DOHH2 (cell line): Measurements from ENCODE around the gene KANK3.

Experiments used
- H3F3A ChIP-seq: fragments of 200-600 bp; sonication (generic), shearing (Covaris generic); 2 replicates; pipeline ENCODE4 v1.6.0; 2016; ENCODE audit warnings: antibody characterized with exemption, mild to moderate bottlenecking; ENCODE audit not compliant: control insufficient read depth, insufficient read depth
- H3K27ac ChIP-seq: fragments of 200-600 bp; sonication (generic); 2 replicates; pipeline ENCODE4 v1.5.1; 2014; ENCODE audit warnings: low read depth, mild to moderate bottlenecking, low read length, moderate library complexity
- H3K27me3 ChIP-seq: fragments of 200-600 bp; sonication (generic); 2 replicates; pipeline ENCODE4 v1.6.1; 2014; ENCODE audit warnings: mild to moderate bottlenecking, low read length, mixed read lengths; ENCODE audit not compliant: control insufficient read depth
- H3K36me3 ChIP-seq: fragments of 200-600 bp; sonication (generic); 2 replicates; pipeline ENCODE4 v1.6.1; 2014; ENCODE audit warnings: mild to moderate bottlenecking, low read length, moderate library complexity, mixed read lengths; ENCODE audit not compliant: control insufficient read depth
- H3K4me1 ChIP-seq: fragments of 200-600 bp; sonication (generic); 2 replicates; pipeline ENCODE4 v1.6.1; 2014; ENCODE audit warnings: mild to moderate bottlenecking, low read length, mixed read lengths; ENCODE audit not compliant: control insufficient read depth
- H3K4me2 ChIP-seq: fragments of 200-600 bp; sonication (generic); 2 replicates; pipeline ENCODE4 v1.6.0; 2014; ENCODE audit warnings: mild to moderate bottlenecking, low read length, moderate library complexity
- H3K4me3 ChIP-seq: fragments of 200-600 bp; sonication (generic); 2 replicates; pipeline ENCODE4 v1.5.1; 2014; ENCODE audit warnings: mild to moderate bottlenecking, low read length, mixed read lengths
- H3K79me2 ChIP-seq: fragments of 200-600 bp; sonication (generic); 2 replicates; pipeline ENCODE4 v1.6.1; 2014; ENCODE audit warnings: mild to moderate bottlenecking, low read length, mixed read lengths; ENCODE audit not compliant: control insufficient read depth
- H3K9me2 ChIP-seq: fragments of 200-600 bp; sonication (generic); replicated peaks from 2 replicates; pipeline ENCODE4 v1.6.1; 2014; ENCODE audit warnings: mild to moderate bottlenecking, low read length, mixed read lengths; ENCODE audit not compliant: control insufficient read depth
- H3K9me3 ChIP-seq: fragments of 200-600 bp; sonication (generic); 2 replicates; pipeline ENCODE4 v1.6.1; 2014; ENCODE audit warnings: antibody characterized with exemption, low read length, mixed read lengths; ENCODE audit not compliant: control insufficient read depth, insufficient read depth
- H4K20me1 ChIP-seq: fragments of 200-600 bp; sonication (generic); 2 replicates; pipeline ENCODE4 v1.6.0; 2014; ENCODE audit warnings: low read depth, mild to moderate bottlenecking, antibody characterized with exemption, low read length, moderate library complexity; ENCODE audit not compliant: control insufficient read depth, insufficient read depth
- EZH2phosphoT487 ChIP-seq: fragments of 200-600 bp; sonication (generic); IDR thresholded peaks from 2 replicates; pipeline ENCODE4 v1.6.1; 2017; ENCODE audit warnings: borderline replicate concordance, mild to moderate bottlenecking, antibody characterized with exemption, low read length, moderate library complexity, mixed read lengths
- TF ChIP-seq, protein P1 (sequence below): fragments of 200-600 bp; sonication (generic); IDR thresholded peaks from one replicate; pipeline ENCODE4 v1.5.1; 2014; ENCODE audit warnings: antibody characterized with exemption, mild to moderate bottlenecking, low read depth, low read length; ENCODE audit not compliant: poor library complexity, severe bottlenecking

The KANK3 gene

DNA sequence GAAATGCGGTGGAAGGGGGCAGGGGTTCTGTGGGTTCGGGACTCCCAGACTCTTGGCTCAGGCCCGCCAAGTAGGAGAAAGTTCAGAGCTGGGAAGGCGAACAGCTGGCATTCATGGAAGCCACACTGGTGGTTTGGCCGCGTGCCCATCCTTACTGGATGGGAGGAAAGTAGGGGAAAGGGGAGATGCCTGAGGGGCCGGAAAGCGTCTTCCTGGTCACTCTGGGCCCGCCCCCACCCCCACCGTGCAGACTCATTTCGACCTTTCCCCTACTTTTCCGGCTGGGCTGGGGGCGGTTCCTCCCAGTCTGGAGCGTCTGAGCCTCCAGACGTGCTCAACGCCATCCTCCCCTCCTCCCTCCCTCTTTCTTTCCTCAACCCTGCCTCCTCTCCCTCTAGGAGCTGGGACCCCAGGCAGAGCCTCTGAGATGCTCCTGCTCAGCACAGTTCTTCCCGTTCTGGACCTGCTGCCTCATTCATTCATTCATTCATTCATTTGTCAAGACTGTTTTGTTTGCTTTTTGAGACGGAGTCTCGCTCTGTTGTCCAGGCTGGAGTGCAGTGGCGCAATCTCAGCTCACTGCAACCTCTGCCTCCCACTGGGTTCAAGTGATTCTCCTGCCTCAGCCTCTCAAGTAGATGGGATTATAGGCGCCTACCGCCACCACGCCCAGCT is 24.4 kb upstream of the KANK3 start:
- no peaks in the 10 kb centered on the region for H3K9me2 ChIP-seq
- no peak overlapping the region for H3K4me3 ChIP-seq
- H3K27me3 ChIP-seq = peaks cover 17% of the 10 kb centered on the region
- H3K4me2 ChIP-seq = no peak overlapping the region
- H3K27ac ChIP-seq = no peak overlapping the region
- no peaks in the 10 kb centered on the region for H3K4me1 ChIP-seq
- H3K79me2 ChIP-seq = no peaks in the 10 kb centered on the region
- H3F3A ChIP-seq = no peaks in the 10 kb centered on the region
- no peaks in the 10 kb centered on the region for H3K36me3 ChIP-seq
- H4K20me1 ChIP-seq = no peaks in the 10 kb centered on the region
- TF ChIP-seq EZH2phosphoT487 = no peak
- TF ChIP-seq, protein P1, sequence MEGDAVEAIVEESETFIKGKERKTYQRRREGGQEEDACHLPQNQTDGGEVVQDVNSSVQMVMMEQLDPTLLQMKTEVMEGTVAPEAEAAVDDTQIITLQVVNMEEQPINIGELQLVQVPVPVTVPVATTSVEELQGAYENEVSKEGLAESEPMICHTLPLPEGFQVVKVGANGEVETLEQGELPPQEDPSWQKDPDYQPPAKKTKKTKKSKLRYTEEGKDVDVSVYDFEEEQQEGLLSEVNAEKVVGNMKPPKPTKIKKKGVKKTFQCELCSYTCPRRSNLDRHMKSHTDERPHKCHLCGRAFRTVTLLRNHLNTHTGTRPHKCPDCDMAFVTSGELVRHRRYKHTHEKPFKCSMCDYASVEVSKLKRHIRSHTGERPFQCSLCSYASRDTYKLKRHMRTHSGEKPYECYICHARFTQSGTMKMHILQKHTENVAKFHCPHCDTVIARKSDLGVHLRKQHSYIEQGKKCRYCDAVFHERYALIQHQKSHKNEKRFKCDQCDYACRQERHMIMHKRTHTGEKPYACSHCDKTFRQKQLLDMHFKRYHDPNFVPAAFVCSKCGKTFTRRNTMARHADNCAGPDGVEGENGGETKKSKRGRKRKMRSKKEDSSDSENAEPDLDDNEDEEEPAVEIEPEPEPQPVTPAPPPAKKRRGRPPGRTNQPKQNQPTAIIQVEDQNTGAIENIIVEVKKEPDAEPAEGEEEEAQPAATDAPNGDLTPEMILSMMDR = no peak
- H3K9me3 ChIP-seq = no peaks in the 10 kb centered on the region

DNA sequence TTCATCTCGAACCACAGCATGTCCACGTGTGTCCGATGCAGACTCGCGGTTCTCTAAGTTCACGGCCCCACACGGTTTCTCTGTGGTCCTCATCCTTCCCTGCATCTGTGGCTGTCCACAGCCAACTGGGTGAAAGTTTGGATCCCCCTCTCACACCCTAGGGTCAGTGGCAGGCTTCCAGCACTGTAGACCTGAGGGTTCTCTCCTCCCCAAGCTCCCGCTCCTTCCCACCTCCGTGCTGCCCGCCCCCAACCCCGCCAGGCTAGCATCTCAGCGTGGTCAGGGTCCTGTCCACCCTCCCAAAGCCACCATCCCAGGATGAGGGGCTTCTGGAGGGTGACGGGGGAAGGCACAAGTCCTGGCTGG is 23.9 kb upstream of the KANK3 start:
- TF ChIP-seq EZH2phosphoT487 = no peak
- TF ChIP-seq, protein P1 = no peak
- Histone ChIP-seq H3K4me3 (no peak overlapping the region), H3F3A (no peaks in the 10 kb centered on the region), H3K9me3 (no peaks in the 10 kb centered on the region), H3K79me2 (no peaks in the 10 kb centered on the region), H3K36me3 (no peaks in the 10 kb centered on the region), H3K4me2 (no peak overlapping the region), H3K27ac (no peak overlapping the region), H3K9me2 (no peaks in the 10 kb centered on the region), H3K27me3 (peaks cover 17% of the 10 kb centered on the region), H4K20me1 (no peaks in the 10 kb centered on the region), H3K4me1 (no peaks in the 10 kb centered on the region)

DNA sequence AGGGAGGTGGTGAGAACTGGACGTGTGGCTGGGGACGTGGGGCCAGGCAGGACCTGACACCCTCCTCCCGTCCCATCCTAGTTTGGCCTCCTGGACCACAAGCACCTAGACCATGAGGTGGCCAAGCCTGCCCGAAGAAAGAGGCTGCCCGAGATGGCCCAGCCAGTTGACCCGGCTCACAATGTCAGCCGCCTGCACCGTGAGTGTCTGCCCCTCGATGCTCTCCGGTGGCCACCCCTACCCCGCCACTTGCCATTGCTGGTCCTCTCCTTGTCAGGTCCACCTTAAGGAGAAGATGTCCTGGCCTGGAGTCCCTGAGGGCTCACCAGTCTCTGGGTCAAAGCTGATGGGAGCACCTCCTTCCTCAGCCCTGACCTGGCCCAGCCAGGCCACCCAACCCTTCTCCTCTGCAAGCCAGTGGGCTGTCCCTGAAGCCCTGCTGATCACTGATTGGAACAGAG is 23.1 kb upstream of the KANK3 start:
- no peaks in the 10 kb centered on the region for H3F3A ChIP-seq
- no peaks in the 10 kb centered on the region for H3K4me1 ChIP-seq
- no peaks in the 10 kb centered on the region for H3K9me3 ChIP-seq
- no peaks in the 10 kb centered on the region for H3K9me2 ChIP-seq
- H3K4me3 ChIP-seq = no peak overlapping the region
- H3K27me3 ChIP-seq = peaks cover 17% of the 10 kb centered on the region
- no peaks in the 10 kb centered on the region for H3K36me3 ChIP-seq
- H3K79me2 ChIP-seq = no peaks in the 10 kb centered on the region
- no peak overlapping the region for H3K4me2 ChIP-seq
- TF ChIP-seq, protein P1 = no peak
- TF ChIP-seq EZH2phosphoT487 = no peak
- no peaks in the 10 kb centered on the region for H4K20me1 ChIP-seq
- no peak overlapping the region for H3K27ac ChIP-seq
